MM.1S (cell line): Measurements from ENCODE around the gene MIB2.
"Not testable (repeated sequence)": the region's sequence is repeated elsewhere in the genome, so short reads cannot be mapped to it uniquely, and the experiment has no call there.

ENCODE experiments used
- CTCF ChIP-seq: fragments of 300-600 bp; sonication (generic); IDR thresholded peaks from 2 replicates; pipeline ENCODE4 v1.5.1; 2016; ENCODE audit warnings: antibody characterized with exemption, low read length, mixed read lengths
- EZH2 ChIP-seq: fragments of 300-600 bp; sonication (generic); optimal IDR thresholded peaks from 2 replicates; pipeline ENCODE3; 2017; ENCODE audit warnings: low read depth, mild to moderate bottlenecking, antibody characterized with exemption, low read length, mixed read lengths

- peak; percentile 27; the same call in 1 of the 2 replicates for TF ChIP-seq CTCF
- TF ChIP-seq EZH2: not testable (repeated sequence)
Observed at GRCh38 chr1:1658583-1659549, 43.6 kb downstream of the MIB2 start, which contains the start of gene CDK11B.
